Smooth muscle cell (in vitro differentiated cells): ENCODE results near the gene SNX25. TPM values are rescaled to one million over a fixed set of nuclear protein-coding genes. Genes with fewer than 3 reads are reported as not detected.
"Not testable (repeated sequence)": the region's sequence is repeated elsewhere in the genome, so short reads cannot be mapped to it uniquely, and the experiment has no call there.

Experiments used
- DNase-seq: peaks from one replicate; lab custom pipeline; 2025; ENCODE audit not compliant: unreplicated experiment; lab: John Stamatoyannopoulos, UW
- H2AFZ ChIP-seq: fragments of 200-600 bp; sonication (generic); 2 replicates; pipeline ENCODE4 v1.6.0; 2016; ENCODE audit warnings: antibody characterized with exemption, low read depth, mild to moderate bottlenecking
- H3F3A ChIP-seq: fragments of 200-600 bp; sonication (generic); 2 replicates; pipeline ENCODE4 v1.6.0; 2017; ENCODE audit warnings: antibody characterized with exemption, low read depth
- H3K27ac ChIP-seq: fragments of 200-600 bp; sonication (generic); 2 replicates; pipeline ENCODE4 v1.5.1; 2016; ENCODE audit warnings: low read depth, mild to moderate bottlenecking
- H3K27me3 ChIP-seq: fragments of 200-600 bp; sonication (generic); 2 replicates; pipeline ENCODE4 v1.6.1; 2016; ENCODE audit warnings: low read depth, mild to moderate bottlenecking
- H3K36me3 ChIP-seq: fragments of 200-600 bp; sonication (generic); 2 replicates; pipeline ENCODE4 v1.5.1; 2016; ENCODE audit warnings: low read depth
- H3K4me1 ChIP-seq: fragments of 200-600 bp; sonication (generic); 2 replicates; pipeline ENCODE4 v1.5.1; 2016; ENCODE audit warnings: low read depth
- H3K4me2 ChIP-seq: fragments of 200-600 bp; sonication (generic); 2 replicates; pipeline ENCODE4 v1.6.0; 2016; ENCODE audit warnings: mild to moderate bottlenecking
- H3K4me3 ChIP-seq: fragments of 200-600 bp; sonication (generic); 2 replicates; pipeline ENCODE4 v1.5.1; 2016; ENCODE audit warnings: mild to moderate bottlenecking
- H3K79me2 ChIP-seq: fragments of 200-600 bp; sonication (generic); 2 replicates; pipeline ENCODE4 v1.6.0; 2016; ENCODE audit warnings: low read depth, mild to moderate bottlenecking
- H3K9ac ChIP-seq: fragments of 200-600 bp; sonication (generic); 2 replicates; pipeline ENCODE4 v1.6.0; 2016; ENCODE audit warnings: low read depth
- H3K9me3 ChIP-seq: fragments of 200-600 bp; sonication (generic); replicated peaks from 2 replicates; pipeline ENCODE4 v1.5.1; 2016; ENCODE audit warnings: low read depth
- H4K20me1 ChIP-seq: fragments of 200-600 bp; sonication (generic); 2 replicates; pipeline ENCODE4 v1.6.0; 2016; ENCODE audit warnings: low read depth
- CTCF ChIP-seq: fragments of 200-600 bp; sonication (generic); IDR thresholded peaks from 2 replicates; pipeline ENCODE4 v1.5.1; 2017; ENCODE audit warnings: borderline replicate concordance, mild to moderate bottlenecking, antibody characterized with exemption; ENCODE audit not compliant: insufficient read depth, poor library complexity, severe bottlenecking
- WGBS: methylation state at CpG from one replicate; pipeline ENCODE4 v1.1.7; 2016; ENCODE audit warnings: low lambda C conversion rate; 5-methylcytosine and 5-hydroxymethylcytosine counted together
- polyA plus RNA-seq: library from polyadenylated mRNA; unstranded; fragments of >200 nt; fragmentation: Nextera tagmentation; extraction: Ambion mirVana; gene quantifications from 2 replicates; pipeline ENCODE4 v1.2.1, GENCODE V29; 2016
- total RNA-seq: library from RNA; depleted of rRNA; stranded (reverse); fragments of >200 nt; gene quantifications from 2 replicates; pipeline ENCODE4 v1.2.3, GENCODE V29; 2014

SNX25 gene
- total and polyA plus RNA-seq, 2 experiments from 2014 or later, result 12.3 to 23.6 TPM

- Histone ChIP-seq H3K9ac (peak within 1 kb of the TSS; percentile 80), H3K36me3 (no peaks in the 10 kb centered on the region), H2AFZ (peak within 1 kb of the TSS; percentile 97), H4K20me1 (no peaks in the 10 kb centered on the region), H3K4me3 (peak within 1 kb of the TSS; percentile 70), H3K27me3 (no peaks in the 10 kb centered on the region), H3K9me3 (no peaks in the 10 kb centered on the region), H3K4me1 (peaks cover 18% of the 10 kb centered on the region), H3K79me2 (no peaks in the 10 kb centered on the region), H3F3A (peaks cover 16% of the 10 kb centered on the region), H3K4me2 (peak within 1 kb of the TSS; percentile 87), H3K27ac (peak within 1 kb of the TSS; percentile 85)
- under 1% methylated on average over 60 of the region's 103 CpGs for WGBS
- TF ChIP-seq CTCF, result no peak
- peak; percentile 61 for DNase-seq
These were observed 5.7 kb upstream of the SNX25 start, which contains the start of gene CFAP97 for GRCh38 chr4:185203486-185204237. Gene CFAP97 (minus strand): TSS chr4:185204000. CDS start chr4:185191196, 12,804 bp downstream.

- no peaks in the 10 kb centered on the region for H3K79me2 ChIP-seq
- TF ChIP-seq CTCF, result no peak
These were observed 5.0 kb upstream of the SNX25 start for GRCh38 chr4:185204238-185204910.

DNA sequence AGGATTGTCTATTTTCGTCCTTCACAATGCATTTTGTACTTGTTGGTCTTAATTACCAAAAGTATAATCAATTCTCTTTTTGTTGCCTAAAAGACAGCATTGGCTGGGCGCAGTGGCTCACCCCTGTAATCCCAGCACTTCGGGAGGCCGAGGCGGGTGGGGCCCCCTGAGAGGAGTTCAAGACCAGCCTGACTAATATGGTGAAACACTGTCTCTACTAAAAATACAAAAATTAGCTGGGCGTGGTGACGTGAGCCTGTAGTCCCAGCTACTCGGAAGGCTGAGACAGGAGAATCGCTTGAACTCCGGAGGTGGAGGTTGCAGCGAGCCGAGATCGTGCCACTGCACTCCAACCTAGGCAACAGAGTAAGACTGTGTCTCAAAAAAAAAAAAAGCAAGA lies 4.3 kb upstream of the SNX25 start:
- H3K9ac ChIP-seq, H3K36me3 ChIP-seq, DNase-seq, H2AFZ ChIP-seq, H3K4me2 ChIP-seq, H3K79me2 ChIP-seq, H4K20me1 ChIP-seq, H3K9me3 ChIP-seq, H3K27ac ChIP-seq, H3K4me3 ChIP-seq, H3K27me3 ChIP-seq: not testable (repeated sequence)
- Histone ChIP-seq H3K4me1 (peaks cover 18% of the 10 kb centered on the region), H3F3A (peaks cover 16% of the 10 kb centered on the region)
- WGBS, result 98% methylated on average over 13 of the region's 13 CpGs

More at GRCh38 chr4:185204238-185204910, 5.0 kb upstream of the SNX25 start:
- peak overlapping the region; percentile 78 for H2AFZ ChIP-seq
- no peak for DNase-seq
- H3K27me3 ChIP-seq, result no peaks in the 10 kb centered on the region
- peak overlapping the region; percentile 70 for H3K4me3 ChIP-seq
- H3K4me2 ChIP-seq, result peak overlapping the region; percentile 87
- H4K20me1 ChIP-seq, result no peaks in the 10 kb centered on the region
- peaks cover 16% of the 10 kb centered on the region for H3F3A ChIP-seq
- H3K36me3 ChIP-seq, result no peaks in the 10 kb centered on the region
- peaks cover 18% of the 10 kb centered on the region for H3K4me1 ChIP-seq
- H3K9ac ChIP-seq, result peak overlapping the region; percentile 63
- H3K27ac ChIP-seq, result peak overlapping the region; percentile 85
- WGBS, result 21% methylated on average over 14 of the region's 14 CpGs
- H3K9me3 ChIP-seq, result no peaks in the 10 kb centered on the region

DNA sequence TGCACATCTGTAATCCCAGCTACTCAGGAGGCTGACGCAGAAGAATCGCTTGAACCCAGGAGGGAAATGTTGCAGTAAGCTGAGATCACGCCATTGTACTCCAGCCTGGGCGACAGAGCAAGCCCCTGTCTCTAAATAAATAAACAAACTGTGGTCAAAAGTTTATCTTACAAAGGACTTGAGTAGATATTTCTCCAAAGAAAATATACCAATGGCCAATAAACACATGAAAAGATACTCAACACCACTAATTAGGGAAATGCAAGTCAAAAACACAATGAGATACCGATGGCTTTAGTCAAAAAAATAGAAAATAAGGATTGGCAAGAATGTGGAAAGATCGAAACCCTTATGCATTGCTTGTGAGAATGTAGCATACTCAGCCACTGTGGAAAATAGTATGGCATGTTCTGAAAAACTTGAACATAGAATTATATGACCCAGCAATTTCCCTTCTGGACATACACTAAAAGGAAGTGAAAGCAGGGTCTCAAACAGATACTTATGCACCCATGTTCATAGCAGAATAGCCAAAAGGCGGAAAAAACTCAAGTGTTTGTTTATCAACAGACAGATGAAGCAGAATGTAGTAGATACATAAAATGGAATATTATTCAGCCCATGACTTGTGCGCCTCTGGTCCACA lies 3.6 kb upstream of the SNX25 start:
- H3K9ac ChIP-seq, result no peak overlapping the region
- TF ChIP-seq CTCF, result no peak
- no peaks in the 10 kb centered on the region for H3K36me3 ChIP-seq
- H3K4me2 ChIP-seq, result no peak overlapping the region
- H4K20me1 ChIP-seq, result no peaks in the 10 kb centered on the region
- no peak for DNase-seq
- no peak overlapping the region for H3K4me3 ChIP-seq
- H3K27me3 ChIP-seq, result no peaks in the 10 kb centered on the region
- peaks cover 16% of the 10 kb centered on the region for H3F3A ChIP-seq
- 92% methylated on average over 8 of the region's 8 CpGs for WGBS
- H3K4me1 ChIP-seq, result peaks cover 18% of the 10 kb centered on the region
- H3K27ac ChIP-seq, result no peak overlapping the region
- H3K79me2 ChIP-seq, result no peaks in the 10 kb centered on the region
- H2AFZ ChIP-seq, result no peak overlapping the region
- H3K9me3 ChIP-seq, result no peaks in the 10 kb centered on the region
